HTERT RPE-1 (cell line): Measurements from ENCODE around the gene TOMM20.
"Not testable (repeated sequence)": the region's sequence is repeated elsewhere in the genome, so short reads cannot be mapped to it uniquely, and the experiment has no call there.

ENCODE experiments used
- in situ Hi-C: fragments of 300-500 bp; cut with MboI; formaldehyde crosslinking; loops from 4 replicates; pipeline ENCODE4 v1.14.3; 2020; ENCODE audit warnings: low sequenced_read_pairs

TOMM20 gene

DNA sequence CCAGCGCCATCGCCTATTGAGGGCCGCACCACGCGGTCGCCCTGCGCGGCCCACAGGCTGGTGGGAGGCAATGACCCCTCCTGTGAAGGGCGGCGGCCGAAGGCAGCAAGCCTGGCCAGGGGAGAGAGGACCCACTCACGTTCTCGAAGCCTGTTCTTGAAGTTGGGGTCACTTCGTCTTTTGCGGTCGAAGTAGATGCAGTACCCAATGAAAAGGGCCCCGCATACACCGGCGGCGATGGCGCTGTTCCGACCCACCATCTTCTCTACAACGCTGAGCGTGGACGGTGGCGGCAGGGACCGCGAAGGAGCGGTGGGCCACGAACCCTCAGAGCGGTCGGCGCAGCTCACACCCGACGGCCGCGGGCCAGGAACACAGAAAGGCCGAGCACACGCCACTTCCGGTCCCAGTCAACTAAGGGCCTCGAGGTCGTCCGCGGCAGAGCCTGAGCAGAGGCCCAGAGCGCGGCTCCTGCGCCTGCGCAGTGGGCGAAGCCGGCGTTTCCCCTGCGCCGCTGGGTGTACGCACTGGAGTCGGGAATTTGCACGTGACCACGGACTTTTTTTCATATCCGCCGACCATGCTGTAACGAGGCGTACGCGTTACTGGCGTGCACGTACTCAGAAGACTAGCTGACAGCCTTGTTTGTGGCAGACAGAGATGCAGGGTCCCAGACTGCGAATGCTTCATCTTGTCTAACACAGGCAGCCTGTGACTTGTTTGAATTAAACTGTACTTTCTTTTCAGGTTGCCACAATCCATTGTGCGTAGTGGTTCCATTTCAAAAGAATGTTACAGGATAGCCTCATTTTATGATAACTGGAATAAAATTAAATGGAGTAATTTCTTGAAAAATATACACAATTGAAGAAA, at the start of gene TOMM20:
Gene TOMM20, minus strand, starts transcription at position 382 of the 873 bp plus-strand sequence. Its CDS starts 122 bp downstream, at position 260.
- in situ Hi-C loops, result no loop called here

DNA sequence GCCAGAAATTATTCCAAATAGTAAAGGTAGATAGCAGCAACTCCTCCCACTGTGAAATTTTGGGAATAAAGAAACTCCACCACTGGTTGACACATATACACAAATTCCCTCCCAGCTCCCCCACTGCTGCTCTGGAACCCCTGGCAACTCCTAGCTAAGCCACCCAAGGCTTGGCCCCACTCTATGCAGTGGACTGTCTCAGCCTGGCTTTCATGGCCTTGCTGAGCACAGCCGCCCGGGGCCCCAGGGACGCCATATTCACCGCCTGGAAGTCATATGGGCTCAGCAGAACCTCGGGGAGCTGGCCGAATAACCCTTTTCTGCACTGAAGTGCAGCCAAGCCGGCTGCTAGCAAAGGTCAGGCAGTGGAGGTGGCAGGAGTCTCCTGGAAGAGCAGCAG, 47.8 kb upstream of the TOMM20 start:
- in situ Hi-C loops, result no loop called here

DNA sequence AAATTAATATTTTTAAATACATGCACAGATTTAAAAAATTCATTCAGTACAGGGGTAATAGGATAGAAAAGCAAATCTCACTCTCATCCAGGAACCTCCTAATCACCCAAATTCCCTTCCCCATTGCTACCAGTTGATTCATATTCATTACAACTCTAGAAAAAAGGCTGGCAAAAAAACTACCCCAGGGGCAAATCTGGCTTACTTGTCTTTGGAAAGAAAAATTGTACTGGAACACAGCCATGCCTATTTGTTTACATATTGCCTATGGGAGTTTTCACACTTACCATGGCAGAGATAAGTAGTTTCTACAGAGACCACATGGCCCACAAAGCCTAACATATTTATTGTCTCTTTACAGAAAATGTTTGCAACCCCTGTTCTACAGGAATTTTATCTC, 41.3 kb upstream of the TOMM20 start:
- in situ Hi-C loops, result no loop called here

DNA sequence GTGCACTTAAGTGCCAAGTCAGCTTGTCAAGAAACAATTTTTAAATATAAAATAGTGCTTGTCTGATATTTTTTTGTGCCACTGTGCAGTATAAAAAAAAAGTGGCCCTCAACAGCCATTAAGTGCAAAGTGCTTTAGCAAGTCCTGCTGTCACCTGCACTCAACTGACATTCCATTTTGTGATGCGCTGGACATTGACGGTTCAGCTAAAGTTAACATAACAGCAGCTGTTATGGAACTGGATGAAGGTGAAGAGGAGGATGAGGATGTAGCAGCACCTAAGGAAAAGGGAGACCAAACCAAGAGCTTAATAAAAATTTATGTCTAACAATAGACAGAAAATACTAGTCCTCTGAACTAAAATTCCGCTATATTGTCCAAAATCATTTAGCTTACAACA, 39.7 kb upstream of the TOMM20 start:
- in situ Hi-C loops, result no loop called here

DNA sequence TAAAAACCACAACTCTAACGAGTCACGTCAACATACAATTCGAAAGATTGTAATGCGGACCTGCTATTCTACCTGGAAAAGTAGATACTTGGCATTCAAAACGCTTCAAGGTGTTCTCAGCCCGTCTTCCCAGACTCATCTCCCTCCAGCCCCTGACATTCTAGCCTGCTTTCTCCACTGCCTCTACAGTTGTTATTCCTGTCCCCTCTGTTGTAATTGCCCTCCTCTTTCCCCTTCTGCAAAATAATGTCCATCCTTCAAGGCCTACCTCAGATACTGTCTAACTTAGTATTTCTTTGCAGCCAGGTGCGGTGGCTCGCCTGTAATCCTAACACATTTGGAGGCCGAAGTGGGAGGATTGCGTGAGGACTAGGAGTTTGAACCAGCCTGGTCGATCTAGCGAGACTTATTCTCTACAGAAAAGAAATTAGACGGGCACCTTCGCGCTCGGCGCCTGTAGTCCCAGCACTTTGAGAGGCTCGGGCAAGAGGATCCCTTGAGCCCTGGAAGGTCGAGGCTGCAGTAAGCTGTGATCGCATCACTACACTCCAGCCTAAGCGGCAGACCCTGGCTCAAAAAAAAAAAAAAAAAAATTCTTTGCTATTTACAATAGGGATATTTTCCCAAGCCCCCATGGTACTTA, 33.2 kb upstream of the TOMM20 start:
- in situ Hi-C loops, result no loop called here

DNA sequence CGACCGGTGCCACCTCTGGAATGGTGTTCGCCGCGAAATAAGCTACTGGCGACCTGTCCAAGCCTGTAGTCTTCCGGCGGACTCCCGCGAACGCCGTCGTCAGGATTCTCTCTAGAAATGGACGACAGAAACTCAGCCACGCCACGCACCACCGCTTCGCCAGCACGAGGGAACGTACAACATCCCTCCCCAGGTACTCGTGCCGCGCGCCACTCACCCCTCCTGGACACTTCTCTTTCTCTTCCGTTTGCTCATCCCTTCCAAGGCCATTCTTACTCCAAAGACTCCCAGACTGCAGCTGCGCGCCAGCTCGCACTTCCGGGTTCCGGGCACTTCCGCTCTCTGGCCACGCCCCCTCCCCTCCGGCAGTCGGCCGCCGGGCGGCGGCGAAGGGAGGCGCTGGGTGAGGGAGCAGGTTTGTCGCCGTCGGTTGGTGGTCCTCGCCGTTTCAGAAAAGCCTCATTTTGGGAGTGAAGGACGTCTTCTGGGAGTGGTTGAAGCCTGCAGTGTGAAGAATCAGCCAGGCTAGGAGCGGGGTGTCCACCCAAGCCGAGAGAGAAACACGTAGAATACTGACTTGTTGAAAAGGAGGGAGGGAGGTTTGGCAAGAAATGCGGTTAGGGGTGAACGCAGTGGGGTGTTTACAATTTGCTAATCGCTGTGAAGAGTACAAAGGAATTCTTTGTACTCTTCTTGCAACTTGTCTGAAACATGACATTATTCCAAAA, 32.5 kb upstream of the TOMM20 start, which contains the start of gene RBM34:
Gene RBM34, minus strand, starts transcription at position 294 of the 728 bp plus-strand sequence. Its CDS starts 24 bp downstream, at position 270.
- in situ Hi-C loops, result no loop called here

DNA sequence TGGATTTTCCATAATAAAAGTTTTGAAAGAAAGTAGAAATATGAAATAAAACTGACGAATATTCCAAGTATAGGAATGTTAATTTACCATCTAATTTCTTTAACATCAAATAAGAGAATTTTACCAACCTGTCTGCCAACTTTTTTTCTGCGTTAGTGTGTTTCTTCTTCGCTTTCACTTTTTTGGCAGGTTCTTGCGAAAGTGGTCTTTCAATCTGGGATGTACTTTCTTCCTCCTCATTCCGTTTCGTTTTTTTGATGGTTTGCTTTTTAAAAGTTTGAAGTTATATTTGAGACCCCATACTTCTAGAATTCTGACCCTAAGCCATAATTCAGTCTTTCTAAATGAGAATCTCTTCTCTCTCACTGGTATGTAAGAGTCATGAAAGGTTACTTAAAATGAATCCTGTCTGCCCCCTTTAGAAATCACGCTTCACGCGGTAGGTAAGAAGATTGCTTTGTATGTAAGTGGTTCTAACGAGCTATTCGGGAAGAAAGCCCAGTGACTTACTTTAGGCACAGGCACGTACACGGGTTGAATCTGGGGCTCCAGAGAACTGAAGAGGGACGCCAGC, 31.8 kb upstream of the TOMM20 start:
- in situ Hi-C loops, result no loop called here

DNA sequence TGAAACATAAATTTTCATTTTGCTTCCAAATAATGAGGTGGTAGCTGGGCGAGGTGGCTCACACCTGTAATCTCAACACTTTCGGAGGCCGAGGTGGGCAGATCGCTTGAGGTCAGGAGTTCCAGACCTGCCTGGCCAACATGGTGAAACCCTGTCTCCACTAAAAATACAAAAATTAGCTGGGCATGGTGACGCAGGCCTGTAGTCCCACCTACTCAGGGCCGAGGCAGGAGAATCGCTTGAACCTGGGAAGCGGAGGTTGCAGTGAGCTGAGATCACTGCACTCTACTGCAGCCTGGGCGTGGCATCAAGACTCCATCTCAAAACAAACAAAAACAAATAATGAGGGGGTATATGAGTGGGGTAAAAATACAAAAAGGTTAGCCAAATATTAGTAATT, 31.3 kb upstream of the TOMM20 start:
- in situ Hi-C loops, result not testable (repeated sequence)

DNA sequence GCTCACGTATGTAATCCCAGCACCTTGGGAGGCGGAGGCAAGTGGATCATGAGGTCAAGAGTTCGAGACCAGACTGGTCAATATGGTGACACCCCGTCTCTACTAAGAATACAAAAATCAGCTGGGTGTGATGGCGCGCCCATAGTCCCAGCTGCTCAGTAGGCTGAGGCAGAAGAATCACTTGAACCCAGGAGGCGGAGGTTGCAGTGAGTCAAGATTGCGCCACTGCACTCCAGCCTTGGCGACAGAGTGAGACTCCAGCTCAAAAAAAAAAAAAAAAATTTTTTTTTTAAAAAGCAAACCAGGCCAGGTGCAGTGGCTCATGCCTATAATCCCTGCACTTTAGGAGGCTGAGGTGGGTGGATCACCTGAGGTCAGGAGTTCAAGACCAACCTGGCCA, 30.6 kb upstream of the TOMM20 start:
- in situ Hi-C loops, result not testable (repeated sequence)

DNA sequence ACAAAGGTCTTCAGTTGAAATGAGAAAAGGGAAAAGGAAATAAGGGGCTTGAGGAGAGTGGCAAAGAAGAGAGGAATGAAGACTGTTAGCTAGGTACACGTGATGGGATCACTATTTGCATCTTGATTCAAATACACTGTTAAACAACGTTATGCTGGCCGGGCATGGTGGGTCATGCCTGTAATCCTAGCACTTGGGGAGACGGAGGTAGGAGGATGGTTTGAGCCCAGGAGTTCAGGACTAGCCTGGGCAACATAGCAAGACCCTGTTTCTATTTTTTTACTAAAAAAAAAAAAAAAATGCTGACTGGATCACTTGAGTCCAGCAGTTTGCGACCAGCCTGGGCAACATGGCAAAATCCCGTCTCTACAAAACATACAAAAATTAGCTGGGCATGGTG, 30.0 kb upstream of the TOMM20 start:
- in situ Hi-C loops, result no loop called here

DNA sequence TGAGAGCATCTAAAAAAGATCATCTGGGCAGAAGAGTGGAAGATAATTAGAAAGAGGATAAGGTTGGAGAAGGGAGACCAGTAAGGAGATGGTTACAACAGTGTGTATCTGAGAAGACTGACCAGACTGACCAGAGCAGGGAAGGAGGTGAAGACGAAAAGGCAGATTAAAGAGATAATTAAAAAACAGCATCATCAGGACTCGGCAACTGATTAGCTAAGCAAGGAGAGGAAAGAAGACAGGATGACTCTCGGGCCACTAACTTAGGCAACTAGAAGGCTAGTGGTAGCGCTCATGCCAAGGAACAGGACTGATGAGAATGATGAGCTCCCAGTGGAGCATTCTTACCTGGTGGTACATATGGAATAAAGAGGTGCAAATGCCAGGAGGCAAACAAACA, 28.5 kb upstream of the TOMM20 start:
- in situ Hi-C loops, result no loop called here

DNA sequence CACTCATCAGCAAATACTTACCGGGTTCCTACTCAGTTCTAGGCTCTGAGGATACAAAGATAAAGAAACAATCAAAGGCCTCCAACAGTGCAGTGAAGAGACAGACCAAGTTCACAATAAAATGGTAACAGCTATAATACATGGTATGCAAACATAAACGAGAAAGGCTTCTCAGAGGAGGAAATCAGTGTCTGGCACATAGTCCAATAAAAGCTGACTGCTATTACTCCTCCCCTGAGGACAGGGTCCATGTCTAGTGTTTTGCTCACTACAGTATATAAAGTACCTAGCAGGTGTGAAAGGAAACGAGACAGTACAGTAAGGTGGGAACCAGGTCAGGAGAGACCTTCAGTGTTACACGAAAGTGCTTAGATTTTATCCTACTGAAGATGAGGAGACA, 28.1 kb upstream of the TOMM20 start:
- in situ Hi-C loops, result no loop called here

DNA sequence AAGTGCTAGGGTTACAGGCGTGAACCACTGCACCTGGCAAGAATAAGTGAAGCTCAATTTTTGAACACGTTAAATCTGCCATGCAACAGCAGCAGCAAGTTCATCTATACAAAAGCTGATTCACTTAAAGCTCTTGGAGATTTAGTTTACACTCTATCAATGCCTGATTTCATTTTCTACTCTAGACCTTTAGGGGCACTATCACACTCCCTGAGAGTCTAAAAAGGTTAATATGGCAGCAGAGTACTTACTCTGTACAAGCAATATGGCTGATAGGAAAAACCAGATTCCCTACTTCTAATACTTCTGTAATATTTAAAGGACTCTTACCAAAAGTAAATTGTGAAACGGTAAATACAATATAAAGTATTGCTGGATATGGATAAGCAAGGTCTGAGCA, 27.6 kb upstream of the TOMM20 start:
- in situ Hi-C loops, result no loop called here

DNA sequence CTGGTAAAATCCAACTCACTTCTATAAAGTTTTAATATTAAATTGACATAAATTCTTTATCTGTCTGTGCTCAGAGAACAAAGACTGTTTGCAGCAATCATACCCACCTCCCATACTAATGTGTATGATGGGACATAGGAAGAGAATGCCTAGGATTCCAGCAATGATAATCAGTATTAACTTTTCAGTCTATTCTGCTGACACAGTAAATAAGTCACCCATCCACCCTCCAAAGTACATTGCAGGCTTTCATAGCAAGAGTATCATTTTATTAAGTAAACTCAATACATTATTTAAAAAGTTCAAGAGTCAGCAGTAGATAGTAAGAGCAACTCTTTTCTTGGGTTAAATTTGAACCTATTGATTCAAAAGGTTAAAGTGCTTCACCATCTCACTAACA, 23.6 kb upstream of the TOMM20 start:
- in situ Hi-C loops, result no loop called here

DNA sequence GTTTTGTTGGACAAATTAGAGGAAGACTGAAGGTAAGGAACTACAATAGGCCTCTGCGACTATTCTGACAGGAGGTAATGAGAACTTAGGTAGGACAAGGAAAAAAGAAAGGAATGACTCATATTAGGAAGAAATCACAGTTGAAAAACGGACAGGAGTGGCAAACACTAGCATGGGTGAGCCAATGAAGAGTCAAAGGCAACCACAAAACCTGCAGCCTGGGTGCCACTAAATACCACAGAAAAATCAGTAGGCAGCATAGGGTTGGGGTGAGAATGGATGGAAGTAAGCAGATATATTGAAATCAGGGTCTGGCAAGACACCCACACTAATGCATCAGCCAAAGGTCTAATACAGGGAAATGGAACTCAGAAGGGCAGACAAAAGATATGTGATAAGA, 22.4 kb upstream of the TOMM20 start:
- in situ Hi-C loops, result no loop called here

DNA sequence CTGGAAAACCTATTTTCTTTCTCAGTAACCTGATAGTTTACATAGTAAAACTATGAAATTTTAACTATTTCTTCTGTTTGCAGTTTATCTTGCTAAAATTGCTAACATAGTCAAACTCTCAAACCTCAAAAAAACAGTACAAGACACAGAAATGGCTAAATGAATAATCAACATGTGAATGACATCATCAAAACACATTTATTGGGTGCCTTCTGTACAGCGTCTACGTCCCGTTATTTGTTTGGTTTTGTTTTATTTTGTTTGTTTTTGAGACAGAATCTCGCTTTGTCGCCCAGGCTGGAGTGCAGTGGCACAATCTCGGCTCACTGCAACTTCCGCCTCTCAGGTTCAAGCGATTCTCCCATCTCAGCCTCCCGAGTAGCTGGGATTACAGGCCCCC, 21.2 kb upstream of the TOMM20 start:
- in situ Hi-C loops, result no loop called here

DNA sequence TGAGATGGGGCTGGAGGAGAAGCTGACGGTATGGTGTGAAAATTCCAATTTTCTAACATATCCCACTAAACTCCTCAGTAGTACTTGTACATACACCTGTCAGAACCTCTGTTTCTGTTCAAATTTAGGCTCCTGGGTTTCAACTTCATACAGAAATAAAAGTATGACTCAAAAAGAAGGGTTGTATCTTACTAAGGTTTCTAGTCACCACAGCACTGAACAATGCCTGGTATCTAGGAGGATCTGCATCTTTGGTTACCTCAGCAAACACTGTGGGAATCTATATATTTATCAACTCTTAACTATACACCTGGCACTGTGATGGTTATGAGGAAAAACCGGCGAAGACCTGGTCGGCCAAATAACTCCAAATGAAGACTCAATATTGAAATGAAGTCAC, 18.6 kb upstream of the TOMM20 start:
- in situ Hi-C loops, result no loop called here

DNA sequence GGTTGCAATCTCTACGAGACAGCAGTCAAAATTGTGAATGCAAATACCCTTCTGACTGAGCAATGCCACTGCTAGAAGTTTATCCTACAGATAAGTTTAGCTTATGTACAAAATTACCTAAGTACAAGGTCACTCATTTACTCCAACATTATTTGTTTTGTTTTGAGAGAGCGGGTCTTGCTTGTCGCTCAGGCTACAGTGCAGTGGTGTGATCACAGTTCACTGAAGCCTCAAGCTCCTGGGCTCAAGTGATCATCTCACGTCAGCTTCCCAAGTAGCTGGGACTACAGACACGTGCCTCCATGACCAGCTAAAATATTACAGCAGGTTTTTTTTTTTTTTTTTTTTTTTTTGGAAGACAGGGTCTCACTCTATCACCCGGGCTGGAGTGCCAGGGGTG, 17.0 kb upstream of the TOMM20 start:
- in situ Hi-C loops, result no loop called here

DNA sequence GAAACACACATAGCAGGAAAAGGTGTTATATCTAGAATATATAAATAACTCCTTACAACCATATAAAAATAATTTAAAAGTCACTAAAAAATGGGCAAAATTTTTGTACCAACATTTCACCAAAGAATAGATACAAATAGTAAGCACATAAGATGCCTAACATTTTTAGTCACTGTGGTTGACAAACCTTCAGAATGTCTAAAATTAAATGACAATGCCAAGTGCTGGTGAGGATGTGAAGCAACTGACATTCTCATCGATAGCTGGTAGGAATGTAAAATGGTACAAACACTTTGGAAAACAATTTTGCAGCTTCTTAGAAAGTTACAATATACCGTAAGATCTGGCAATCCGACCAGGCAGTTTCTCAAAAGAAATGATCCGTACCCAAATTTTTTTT, 14.4 kb upstream of the TOMM20 start:
- in situ Hi-C loops, result no loop called here

DNA sequence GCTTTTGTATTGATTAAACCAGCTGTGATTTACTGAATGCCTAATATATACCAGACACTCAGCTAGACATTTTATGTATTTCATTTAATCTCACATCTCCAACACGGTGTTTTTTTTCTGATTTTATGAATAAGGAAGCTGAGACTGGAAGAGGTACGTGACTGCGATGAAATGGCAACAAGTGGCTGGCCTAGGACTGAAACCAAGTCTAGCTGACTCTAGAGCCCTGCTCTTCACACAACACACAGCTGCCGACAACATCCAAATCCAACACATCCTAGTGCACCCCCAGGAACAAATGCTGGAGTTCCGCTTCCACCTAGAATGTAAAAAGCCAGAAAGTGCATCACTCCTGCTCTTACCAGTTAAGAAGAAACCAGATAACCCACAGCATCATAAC, 10.7 kb upstream of the TOMM20 start:
- in situ Hi-C loops, result no loop called here

DNA sequence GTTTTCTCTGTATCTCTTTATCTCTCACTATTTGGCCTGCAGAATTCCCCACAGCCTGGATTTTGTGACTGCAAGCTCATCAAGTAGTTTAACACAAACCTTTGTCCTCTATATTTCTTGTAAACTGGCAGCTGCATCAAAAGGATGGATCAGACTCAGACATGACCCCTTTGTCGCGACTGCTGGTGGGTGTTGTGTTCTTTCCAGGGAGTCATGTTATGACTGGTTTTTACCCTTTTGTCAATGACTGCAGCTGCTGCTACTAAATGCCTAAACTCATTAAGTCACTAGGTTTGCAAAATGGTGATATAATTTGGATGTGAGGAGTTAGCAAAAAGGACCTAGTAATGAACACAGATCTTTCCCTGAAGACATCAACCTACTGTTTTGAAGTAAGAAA, 10.2 kb upstream of the TOMM20 start:
- in situ Hi-C loops, result no loop called here
